Naive B cell (primary cell): ENCODE results near the gene ZNF536. TPM values are rescaled to one million over a fixed set of nuclear protein-coding genes. Genes with fewer than 3 reads are reported as not detected.
A peak's percentile ranks its signal among the peaks of the same experiment; 100 is the strongest.

Experiments
- ATAC-seq, 2 donors: fragments of 150-1000 bp; cut with Tn5 transposase; 2 replicates each; pipeline ENCODE4 v1.10.0; 2021; ENCODE audit warnings: low read depth in 2 of 2, mild to moderate bottlenecking in 2 of 2, moderate library complexity in 2 of 2
- DNase-seq: peaks from one replicate; pipeline ENCODE4 v3.0.0; 2022
- H3K27ac Mint-ChIP-seq, 6 donors: one replicate each; pipeline ENCODE4 v1.8.0; 2020 to 2022; ENCODE audit warnings: mild to moderate bottlenecking in 6 of 6, mixed read lengths in 6 of 6, moderate library complexity in 5 of 6, inconsistent platforms in 2 of 6
- H3K27me3 Mint-ChIP-seq, 3 donors: one replicate each; pipeline ENCODE4 v1.8.0; 2021 to 2022; ENCODE audit warnings: mixed read lengths in 3 of 3, mild to moderate bottlenecking in 1 of 3
- H3K36me3 Mint-ChIP-seq, 2 donors: one replicate each; pipeline ENCODE4 v1.8.0; 2020 to 2022; ENCODE audit warnings: mixed read lengths in 2 of 2, inconsistent platforms in 1 of 2, mild to moderate bottlenecking in 1 of 2
- H3K4me1 Mint-ChIP-seq, 3 donors: one replicate each; pipeline ENCODE4 v1.8.0; 2020 to 2022; ENCODE audit warnings: mixed read lengths in 3 of 3, inconsistent platforms in 1 of 3, mild to moderate bottlenecking in 1 of 3, moderate library complexity in 1 of 3
- H3K4me3 Mint-ChIP-seq, 8 donors: one replicate each; pipeline ENCODE4 v1.8.0; 2020 to 2022; ENCODE audit warnings: mild to moderate bottlenecking in 8 of 8, mixed read lengths in 8 of 8, moderate library complexity in 8 of 8, inconsistent platforms in 2 of 8
- H3K9me3 Mint-ChIP-seq, 7 donors: one replicate each; pipeline ENCODE4 v1.8.0; 2020 to 2022; ENCODE audit warnings: mixed read lengths in 7 of 7, mild to moderate bottlenecking in 5 of 7, inconsistent platforms in 2 of 7, moderate library complexity in 1 of 7
- polyA plus RNA-seq, 6 donors: library from polyadenylated mRNA; unstranded; fragments of 300-500 nt; fragmentation: Illumina TruSeq; gene quantifications; one replicate each; pipeline ENCODE4 v1.2.3, GENCODE V29; 2021; ENCODE audit warnings: low read depth in 6 of 6

Gene ZNF536
- polyA plus RNA-seq, 6 donors from 2014 or later, result 0.08 TPM; not detected in 5

DNA sequence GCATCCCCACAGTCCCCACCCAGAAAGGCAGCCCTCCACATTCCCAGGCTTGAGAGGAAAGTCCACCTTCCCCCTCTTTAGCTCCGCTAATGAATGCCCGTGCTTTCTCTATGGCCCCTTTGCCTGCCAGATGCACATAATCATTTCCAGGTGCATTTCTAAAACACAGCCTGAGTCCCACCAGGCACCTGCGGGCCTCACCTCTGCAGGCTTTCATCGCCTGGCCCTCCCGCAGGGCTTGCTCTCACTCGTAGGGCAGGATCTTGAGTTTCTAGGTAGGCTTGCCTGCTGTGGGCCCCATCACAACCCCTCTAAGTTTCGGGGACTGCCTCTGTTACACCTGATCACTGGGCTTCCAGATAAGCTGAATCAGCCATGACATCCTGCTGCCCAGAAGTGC, 173.6 kb downstream of the ZNF536 start:
- Mint-ChIP-seq H3K27me3 (no peaks in the 10 kb centered on the region), H3K4me3 (no peak overlapping the region), H3K36me3 (no peaks in the 10 kb centered on the region), H3K27ac (peak overlapping the region in 1 of 6 donors; percentile 79), H3K4me1 (no peaks in the 10 kb centered on the region), H3K9me3 (peaks cover 0 to 2% (median 0%) of the 10 kb centered on the region in 7 donors)
- ATAC-seq (no peak), DNase-seq (no peak)

DNA sequence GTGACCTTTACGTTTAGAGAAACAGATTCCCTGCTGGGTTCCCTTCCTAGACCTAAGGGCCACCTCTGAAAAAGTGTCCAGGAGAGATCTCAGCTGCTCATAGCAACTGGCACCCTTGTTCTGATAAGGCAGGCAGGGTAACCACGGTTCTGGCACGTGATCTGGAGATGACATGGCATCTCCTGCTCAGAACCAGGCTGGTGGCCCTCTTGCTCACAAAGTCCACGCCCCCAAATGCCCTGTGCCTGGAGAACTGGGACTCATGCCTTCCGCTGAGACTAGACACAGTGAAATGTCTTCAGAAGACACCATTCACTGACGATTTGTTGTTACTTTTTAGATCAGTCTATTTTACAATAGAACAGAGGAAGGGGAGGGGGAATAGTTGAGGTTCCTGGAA, 174.1 kb downstream of the ZNF536 start:
- DNase-seq (no peak), ATAC-seq (no peak)
- no peaks in the 10 kb centered on the region for H3K27me3 Mint-ChIP-seq
- no peak overlapping the region for H3K4me3 Mint-ChIP-seq
- H3K36me3 Mint-ChIP-seq, result no peaks in the 10 kb centered on the region
- no peak overlapping the region for H3K27ac Mint-ChIP-seq
- H3K4me1 Mint-ChIP-seq, result no peaks in the 10 kb centered on the region
- H3K9me3 Mint-ChIP-seq, result peaks cover 0 to 2% (median 0%) of the 10 kb centered on the region in 7 donors

DNA sequence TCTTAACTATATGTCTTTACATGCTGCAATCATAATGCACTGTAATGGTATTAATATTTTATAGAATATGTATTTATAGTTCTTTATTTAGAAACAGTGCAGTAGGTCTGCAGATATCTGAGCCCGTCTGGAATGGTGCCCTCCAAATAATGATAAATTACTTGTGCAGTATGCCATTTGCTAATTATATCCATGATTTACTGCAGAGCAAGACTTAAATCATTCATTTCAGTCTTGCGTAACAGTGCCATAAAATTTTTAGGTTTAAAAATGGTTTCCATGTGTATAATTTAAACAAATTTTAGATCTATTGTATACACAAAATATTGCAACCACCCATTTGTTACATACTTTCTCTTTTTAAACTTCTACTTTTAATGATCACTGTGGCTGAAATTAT, 175.1 kb downstream of the ZNF536 start:
- Mint-ChIP-seq H3K4me1 (no peaks in the 10 kb centered on the region), H3K36me3 (no peaks in the 10 kb centered on the region), H3K27ac (no peak overlapping the region), H3K27me3 (no peaks in the 10 kb centered on the region), H3K9me3 (peaks cover 0 to 2% (median 0%) of the 10 kb centered on the region in 7 donors), H3K4me3 (no peak overlapping the region)
- ATAC-seq, result no peak
- DNase-seq, result no peak

DNA sequence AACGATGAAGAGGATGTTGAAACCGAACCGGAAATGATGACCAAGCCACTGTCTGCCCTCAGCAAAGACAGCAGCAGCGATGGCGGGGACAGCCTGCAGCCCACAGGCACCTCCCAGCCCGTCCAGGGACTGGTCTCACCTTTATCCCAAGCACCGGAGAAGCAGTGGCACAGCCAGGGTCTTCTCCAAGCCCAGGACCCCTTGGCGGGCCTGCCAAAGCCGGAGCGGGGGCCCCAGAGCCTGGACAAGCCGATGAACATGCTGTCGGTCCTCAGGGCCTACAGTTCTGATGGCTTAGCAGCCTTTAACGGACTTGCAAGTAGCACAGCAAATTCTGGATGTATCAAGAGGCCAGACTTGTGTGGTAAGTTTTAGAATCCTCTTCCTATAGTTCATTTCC, 177.0 kb downstream of the ZNF536 start:
- no peak for DNase-seq
- Mint-ChIP-seq H3K27me3 (no peaks in the 10 kb centered on the region), H3K9me3 (no peaks in the 10 kb centered on the region), H3K36me3 (no peaks in the 10 kb centered on the region), H3K4me3 (no peak overlapping the region), H3K27ac (no peak overlapping the region), H3K4me1 (no peaks in the 10 kb centered on the region)
- ATAC-seq, result no peak

DNA sequence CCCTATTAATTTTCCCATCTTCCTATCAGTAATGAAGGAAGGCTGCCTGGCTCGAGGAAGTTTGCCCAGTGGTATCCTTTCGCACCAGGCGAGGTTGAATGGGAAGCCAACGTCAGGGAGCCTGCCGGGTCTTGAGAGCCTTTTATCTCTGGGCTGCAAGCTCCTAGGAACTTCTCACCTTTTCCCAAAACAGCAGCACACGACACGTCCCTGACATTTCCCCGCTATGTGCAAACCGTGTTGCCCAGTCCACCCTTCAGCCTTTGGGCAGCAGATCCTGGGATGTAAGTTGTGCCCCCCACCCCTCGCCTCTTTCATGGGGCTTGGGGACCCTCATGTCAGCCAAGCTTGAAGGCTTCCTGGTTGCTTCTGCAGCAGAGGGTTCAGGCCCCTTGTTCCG, 179.1 kb downstream of the ZNF536 start:
- H3K36me3 Mint-ChIP-seq, result no peaks in the 10 kb centered on the region
- no peaks in the 10 kb centered on the region for H3K9me3 Mint-ChIP-seq
- ATAC-seq (no peak), DNase-seq (no peak)
- H3K27ac Mint-ChIP-seq, result no peak overlapping the region
- H3K4me3 Mint-ChIP-seq, result no peak overlapping the region
- H3K4me1 Mint-ChIP-seq, result no peaks in the 10 kb centered on the region
- H3K27me3 Mint-ChIP-seq, result no peaks in the 10 kb centered on the region

DNA sequence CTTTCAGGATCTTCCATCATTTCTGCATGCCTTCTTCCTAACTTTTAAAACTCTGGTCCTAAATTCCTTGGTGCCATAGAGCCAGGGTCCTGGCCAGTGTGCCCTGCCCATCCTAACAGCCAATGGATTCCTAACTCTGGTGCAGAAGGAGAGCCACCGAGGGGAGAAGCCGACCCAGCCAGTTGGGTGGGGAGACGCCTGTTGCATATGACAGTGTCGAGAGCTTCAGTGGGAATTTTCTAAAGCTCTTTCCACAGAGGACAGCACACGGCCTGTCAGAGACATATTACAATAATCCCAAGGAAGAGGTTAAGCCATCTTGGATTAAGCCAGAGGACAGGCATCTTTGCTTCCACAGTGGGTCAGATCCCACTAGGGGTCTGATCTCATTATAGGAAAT, 180.4 kb downstream of the ZNF536 start:
- Mint-ChIP-seq H3K36me3 (no peaks in the 10 kb centered on the region), H3K4me3 (no peak overlapping the region), H3K27me3 (no peaks in the 10 kb centered on the region), H3K27ac (no peak overlapping the region), H3K9me3 (no peaks in the 10 kb centered on the region), H3K4me1 (no peaks in the 10 kb centered on the region)
- no peak for DNase-seq
- ATAC-seq, result no peak

DNA sequence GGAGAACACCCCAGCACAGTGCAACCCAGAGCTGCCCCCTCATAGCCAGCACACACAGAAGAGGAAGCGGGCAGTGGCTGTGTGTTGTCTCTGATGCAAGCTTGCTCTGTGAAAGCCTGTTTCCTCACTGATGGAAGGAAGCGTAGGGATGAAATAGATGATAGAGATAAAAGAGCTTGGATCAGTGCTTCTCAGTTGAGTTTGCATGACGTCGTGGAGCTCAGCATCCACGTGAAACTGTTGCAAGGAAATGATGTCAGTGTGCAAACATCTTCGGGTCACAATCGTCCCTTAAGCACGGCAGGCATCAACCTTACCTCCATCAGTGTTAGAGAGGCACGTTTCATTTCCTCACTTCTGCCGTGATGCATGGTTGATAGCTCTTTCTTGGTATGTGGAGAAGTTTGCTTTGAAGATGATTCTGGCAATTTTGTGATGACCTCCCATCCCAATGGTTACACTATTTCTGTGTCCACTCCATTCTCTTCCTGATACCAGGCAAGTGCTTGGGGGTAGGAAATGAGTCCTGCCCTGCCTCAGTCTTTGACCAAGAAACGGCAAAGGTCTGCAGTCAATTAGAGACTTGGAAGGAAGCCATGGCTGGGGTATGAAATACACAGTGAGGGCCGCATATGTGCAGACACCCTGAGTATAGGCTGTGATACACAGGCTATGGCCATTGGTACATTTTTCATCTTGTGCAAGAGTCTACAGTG, 183.0 kb downstream of the ZNF536 start:
- H3K36me3 Mint-ChIP-seq, result no peaks in the 10 kb centered on the region
- DNase-seq, result no peak

DNA sequence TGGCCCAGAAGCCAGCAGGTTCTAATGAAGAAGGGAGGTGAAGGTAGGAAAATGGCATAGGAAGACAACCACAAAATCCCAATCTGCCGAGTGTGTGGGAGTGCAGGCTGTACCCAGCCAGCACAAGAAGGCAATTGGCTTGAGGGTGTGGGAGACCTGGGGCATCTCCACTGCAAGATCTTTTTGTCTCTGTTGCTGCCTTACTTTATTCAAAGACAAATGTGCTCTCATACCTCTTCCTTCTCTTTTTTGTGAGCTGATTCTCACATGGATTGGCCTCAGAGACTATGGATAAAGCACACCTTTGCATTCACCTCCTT, 183.6 kb downstream of the ZNF536 start:
- H3K27ac Mint-ChIP-seq, result no peak overlapping the region
- peaks cover 6 to 7% (median 6%) of the 10 kb centered on the region in 3 donors for H3K27me3 Mint-ChIP-seq
- H3K9me3 Mint-ChIP-seq, result peaks cover 0 to 3% (median 0%) of the 10 kb centered on the region in 7 donors
- ATAC-seq (no peak), DNase-seq (no peak)
- no peaks in the 10 kb centered on the region for H3K4me1 Mint-ChIP-seq
- no peak overlapping the region for H3K4me3 Mint-ChIP-seq
- no peaks in the 10 kb centered on the region for H3K36me3 Mint-ChIP-seq

More for the DNA sequence above, 183.0 kb downstream of the ZNF536 start:
- Mint-ChIP-seq H3K27ac (no peak overlapping the region), H3K4me1 (no peaks in the 10 kb centered on the region), H3K27me3 (peaks cover 5 to 6% (median 5%) of the 10 kb centered on the region in 3 donors), H3K9me3 (peaks cover 0 to 3% (median 0%) of the 10 kb centered on the region in 7 donors), H3K4me3 (no peak overlapping the region)
- no peak for ATAC-seq

DNA sequence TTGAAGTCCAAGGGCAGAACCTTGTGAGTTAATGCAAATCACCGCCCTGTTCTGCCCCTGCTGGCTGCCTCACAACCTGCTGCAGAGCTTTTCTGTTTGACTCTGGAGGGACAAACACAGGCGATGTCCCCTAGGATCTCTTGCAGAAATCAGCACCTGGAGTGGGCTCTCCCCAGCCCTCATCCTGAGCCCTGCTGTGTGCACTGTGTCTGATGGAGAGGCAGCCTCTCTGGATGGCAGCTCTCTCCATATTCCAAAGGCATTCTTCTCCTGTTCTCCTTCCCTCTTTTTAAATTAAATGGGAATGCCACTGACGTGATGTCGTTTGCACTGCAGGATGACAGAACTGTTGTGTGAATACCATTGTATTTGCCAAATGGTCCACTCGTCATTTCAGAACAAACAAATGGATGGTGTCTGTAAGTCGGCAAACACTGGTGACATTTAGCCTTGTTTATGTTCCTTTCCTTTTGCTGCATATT, 184.1 kb downstream of the ZNF536 start:
- Mint-ChIP-seq H3K27me3 (peaks cover 6 to 7% (median 6%) of the 10 kb centered on the region in 3 donors), H3K9me3 (peaks cover 0 to 3% (median 0%) of the 10 kb centered on the region in 7 donors), H3K4me1 (no peaks in the 10 kb centered on the region), H3K27ac (no peak overlapping the region), H3K36me3 (no peaks in the 10 kb centered on the region), H3K4me3 (no peak overlapping the region)
- no peak for ATAC-seq
- no peak for DNase-seq

DNA sequence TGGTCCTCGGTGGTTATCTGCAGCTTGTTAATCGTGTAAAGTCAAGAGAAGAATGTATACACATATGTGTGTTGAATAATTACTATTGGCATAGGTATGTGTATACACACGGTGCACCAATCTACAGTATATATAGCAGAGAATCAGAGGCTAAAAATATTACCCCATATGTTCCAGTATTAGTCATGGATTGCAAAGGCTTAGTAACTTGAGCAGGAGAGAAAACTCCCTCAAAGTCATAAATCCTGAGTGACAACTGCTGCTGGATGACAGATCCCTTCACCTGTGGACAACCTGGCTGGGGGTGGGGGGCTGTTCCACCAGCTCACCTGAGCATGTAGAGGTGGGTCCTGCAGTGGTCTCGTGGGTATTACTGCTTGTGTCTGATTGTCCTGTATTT, 185.0 kb downstream of the ZNF536 start:
- Mint-ChIP-seq H3K4me3 (no peak overlapping the region), H3K27ac (no peak overlapping the region), H3K27me3 (peaks cover 6 to 7% (median 6%) of the 10 kb centered on the region in 3 donors), H3K4me1 (no peaks in the 10 kb centered on the region), H3K9me3 (peaks cover 0 to 3% (median 0%) of the 10 kb centered on the region in 7 donors), H3K36me3 (no peaks in the 10 kb centered on the region)
- DNase-seq (no peak), ATAC-seq (no peak)

DNA sequence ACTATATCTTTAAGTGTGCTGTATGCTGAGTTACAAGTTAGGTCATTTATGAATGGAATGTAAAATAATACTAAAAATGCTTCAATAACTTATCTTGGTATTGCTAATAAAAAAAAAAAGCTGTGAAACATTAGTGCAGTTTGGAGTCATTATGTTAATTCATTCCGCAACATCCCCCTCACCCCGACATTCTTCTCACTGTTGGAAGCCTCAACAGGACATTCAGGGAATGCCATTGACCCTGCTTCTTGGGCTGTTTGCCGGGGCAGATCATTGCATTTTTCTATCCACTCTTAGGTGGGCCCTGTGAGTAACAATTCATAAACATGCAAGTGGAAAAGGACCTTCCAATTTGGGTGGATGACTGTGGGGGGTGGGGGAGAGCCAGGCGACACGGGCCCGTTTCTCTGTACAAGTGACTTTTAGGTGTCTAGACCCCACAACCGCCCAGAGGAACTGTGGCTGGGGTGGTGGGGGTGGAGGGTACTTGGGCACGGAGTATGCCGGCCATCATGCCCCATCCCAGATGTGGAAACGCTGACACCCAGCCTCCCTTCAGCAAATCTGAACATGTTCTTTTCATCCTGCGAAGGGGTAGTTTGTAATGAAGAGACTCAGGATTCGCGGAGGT, 185.9 kb downstream of the ZNF536 start:
- DNase-seq (no peak), ATAC-seq (no peak)
- no peaks in the 10 kb centered on the region for H3K4me1 Mint-ChIP-seq
- no peak overlapping the region for H3K27ac Mint-ChIP-seq
- H3K27me3 Mint-ChIP-seq, result peaks cover 6 to 7% (median 6%) of the 10 kb centered on the region in 3 donors
- H3K9me3 Mint-ChIP-seq, result peaks cover 0 to 3% (median 0%) of the 10 kb centered on the region in 7 donors
- H3K36me3 Mint-ChIP-seq, result no peaks in the 10 kb centered on the region
- H3K4me3 Mint-ChIP-seq, result no peak overlapping the region

DNA sequence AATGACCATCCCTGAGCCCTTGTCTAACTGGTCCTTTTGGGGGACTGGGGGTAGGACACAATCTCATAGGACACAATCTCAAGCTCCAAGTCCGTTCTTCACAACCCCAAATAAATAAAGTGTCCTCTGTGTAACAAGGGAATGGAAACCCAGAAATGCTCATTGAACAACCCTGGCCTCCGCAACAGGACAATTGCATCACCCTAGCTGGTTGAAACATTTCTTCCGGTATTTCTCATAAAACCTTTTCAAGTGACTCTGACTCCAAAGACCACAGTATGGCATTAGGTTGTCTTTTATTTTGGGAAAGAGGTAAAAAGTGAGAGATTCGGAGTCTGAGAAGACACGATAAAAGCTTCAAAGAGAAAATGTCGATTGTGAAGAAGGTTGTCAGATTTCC, 186.6 kb downstream of the ZNF536 start:
- no peak overlapping the region for H3K4me3 Mint-ChIP-seq

DNA sequence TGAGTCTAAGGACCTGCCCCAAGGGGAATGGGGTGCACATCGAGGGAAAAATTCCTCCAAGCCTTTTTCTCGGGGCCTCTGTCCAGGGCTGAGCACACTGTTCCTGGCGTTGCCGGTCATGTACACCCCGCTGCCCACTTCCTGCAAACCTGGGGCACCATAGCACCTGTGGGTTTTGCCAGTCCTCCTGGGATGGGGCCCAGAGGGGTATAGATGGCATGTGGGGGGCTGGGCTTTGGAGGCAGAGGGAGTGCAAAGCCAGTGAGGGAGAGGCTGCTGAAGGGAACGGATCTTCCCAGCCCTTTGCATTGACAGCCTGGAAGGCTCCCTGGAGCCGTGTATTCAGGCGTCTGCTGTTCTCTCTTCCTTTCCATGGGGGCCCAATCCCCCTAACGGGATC, 187.3 kb downstream of the ZNF536 start:
- Mint-ChIP-seq H3K9me3 (peaks cover 0 to 11% (median 0%) of the 10 kb centered on the region in 7 donors), H3K4me3 (no peak overlapping the region), H3K27ac (no peak overlapping the region), H3K4me1 (no peaks in the 10 kb centered on the region), H3K36me3 (no peaks in the 10 kb centered on the region), H3K27me3 (peaks cover 6 to 7% (median 6%) of the 10 kb centered on the region in 3 donors)
- ATAC-seq (no peak), DNase-seq (no peak)

More for the DNA sequence above, 186.6 kb downstream of the ZNF536 start:
- ATAC-seq (no peak), DNase-seq (no peak)
- Mint-ChIP-seq H3K4me1 (no peaks in the 10 kb centered on the region), H3K36me3 (no peaks in the 10 kb centered on the region), H3K27ac (peak overlapping the region in 1 of 6 donors; percentile 39), H3K9me3 (peaks cover 0 to 5% (median 0%) of the 10 kb centered on the region in 7 donors), H3K27me3 (peaks cover 6 to 7% (median 6%) of the 10 kb centered on the region in 3 donors)

DNA sequence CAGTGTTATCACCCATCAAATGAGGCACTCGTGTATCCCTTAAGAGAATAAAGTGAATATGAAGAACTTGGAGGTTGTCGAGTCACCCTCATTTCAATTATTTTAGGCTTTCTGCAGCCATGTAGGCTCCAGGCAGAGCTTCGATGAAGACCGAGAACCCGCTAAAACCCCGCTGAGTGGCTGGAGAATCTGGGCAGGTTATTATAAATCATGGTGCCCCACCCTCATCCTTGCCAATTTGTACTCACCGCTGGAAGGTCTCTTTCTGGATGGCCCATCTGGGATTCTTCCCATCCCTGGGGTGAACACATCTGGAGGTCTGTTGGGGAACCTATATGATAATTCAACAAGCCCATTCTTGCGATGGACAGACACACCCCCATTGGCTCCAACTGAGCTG, 190.8 kb downstream of the ZNF536 start:
- Mint-ChIP-seq H3K9me3 (peaks cover 0 to 11% (median 0%) of the 10 kb centered on the region in 7 donors), H3K4me1 (no peaks in the 10 kb centered on the region), H3K4me3 (no peak overlapping the region), H3K27ac (no peak overlapping the region), H3K36me3 (no peaks in the 10 kb centered on the region), H3K27me3 (peaks cover 6 to 7% (median 6%) of the 10 kb centered on the region in 3 donors)
- no peak for DNase-seq
- no peak for ATAC-seq
